Activated T-cell treated with anti-CD3 and anti-CD28 coated beads for 4 hours (primary cell): ENCODE data around the gene DIAPH1.
A peak's percentile ranks its signal among the peaks of the same experiment; 100 is the strongest.

ENCODE experiments used
- DNase-seq: peaks from one replicate; pipeline ENCODE4 v3.0.0-alpha.2; 2020

Gene DIAPH1

DNA sequence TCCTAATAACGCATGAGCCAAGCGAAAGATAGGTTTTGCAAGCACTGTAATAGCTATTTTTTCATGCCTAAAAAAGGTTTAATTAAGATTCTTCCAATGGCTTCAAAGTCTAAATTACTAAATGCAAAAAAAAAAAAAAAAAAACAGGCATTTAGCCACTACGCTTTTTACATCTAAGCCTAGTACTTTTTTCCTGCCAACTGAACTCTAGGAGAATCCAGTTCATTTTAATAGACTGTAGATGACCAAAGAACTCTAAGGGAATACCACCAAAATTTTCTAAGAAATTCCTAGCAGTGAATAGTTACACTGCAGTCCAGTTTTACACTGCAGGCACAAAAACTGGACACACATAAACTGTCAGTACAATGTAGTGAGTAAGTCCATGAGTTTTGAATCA lies 9.8 kb downstream of the DIAPH1 start:
- DNase-seq = no peak

DNA sequence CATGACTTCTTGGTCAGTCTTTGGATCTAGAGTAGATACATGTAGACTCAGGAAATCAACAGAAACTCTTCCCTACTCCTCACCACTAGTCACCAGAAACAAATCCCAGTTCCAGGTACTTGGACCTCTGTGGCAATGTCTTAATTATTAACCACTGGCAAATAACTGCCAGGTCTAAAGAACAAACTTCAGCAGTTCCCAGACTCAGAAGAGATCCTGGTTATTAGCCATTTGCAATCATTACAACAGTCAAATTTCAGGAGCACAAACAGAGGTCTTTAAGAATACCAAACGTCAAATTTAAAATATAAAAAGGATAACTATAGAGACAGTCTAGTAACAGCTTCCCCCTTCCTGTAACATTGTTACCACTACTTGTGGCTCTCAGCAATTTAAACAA lies 10.2 kb downstream of the DIAPH1 start:
- DNase-seq = no peak

DNA sequence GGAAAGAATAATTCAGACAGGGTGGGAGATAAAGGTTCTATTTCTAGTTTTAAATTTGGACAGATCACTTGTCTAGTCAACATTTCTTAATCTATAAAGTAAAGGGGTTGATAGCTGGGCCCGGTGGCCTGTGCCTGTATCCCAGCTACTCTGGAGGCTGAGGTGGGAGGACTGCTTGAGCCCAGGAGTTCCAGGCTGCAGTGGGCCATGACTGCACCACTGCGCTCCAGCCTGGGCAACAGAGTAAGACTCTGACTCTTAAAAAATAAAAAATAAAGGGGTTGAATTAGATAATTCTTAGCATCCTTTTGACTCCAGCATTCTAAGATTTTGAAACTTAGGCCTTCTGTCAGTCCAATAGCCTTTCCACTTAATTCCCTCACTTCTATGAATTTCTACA lies 10.8 kb downstream of the DIAPH1 start:
- DNase-seq = no peak

DNA sequence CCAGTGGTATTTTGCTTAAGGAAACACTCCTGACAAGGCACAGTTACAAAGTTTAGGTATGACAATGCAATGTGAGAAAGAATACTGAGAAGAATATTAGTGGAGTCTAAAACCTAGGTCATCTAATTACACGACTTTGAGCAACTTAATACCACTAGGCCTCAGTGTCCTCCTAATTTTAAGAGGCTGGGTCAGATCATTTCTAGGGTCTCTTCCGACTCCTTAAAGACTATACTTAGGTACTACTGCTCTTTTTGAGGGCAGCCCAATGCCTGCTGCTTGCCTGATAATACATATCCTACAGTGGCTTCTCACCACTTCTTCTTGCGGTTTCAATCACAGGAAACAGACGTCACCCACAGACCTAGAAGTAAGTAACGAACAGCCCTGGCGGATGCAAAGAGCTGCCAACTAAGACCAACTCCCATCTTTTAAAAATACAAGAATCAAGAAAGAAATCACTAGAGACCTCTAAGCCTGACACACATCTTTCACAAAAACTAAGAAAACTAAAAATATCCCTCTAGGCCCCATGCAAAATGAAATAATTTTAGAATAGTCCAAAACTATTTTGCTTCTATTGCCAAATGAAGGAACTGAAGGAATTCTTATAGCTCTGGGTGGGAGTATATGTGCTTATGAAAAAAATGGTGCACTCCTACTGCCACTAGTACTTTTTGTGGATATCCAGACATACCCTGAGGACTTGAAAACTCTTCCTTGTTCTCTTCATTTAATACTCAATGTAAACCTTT lies 13.1 kb downstream of the DIAPH1 start:
- DNase-seq = peak; percentile 61

DNA sequence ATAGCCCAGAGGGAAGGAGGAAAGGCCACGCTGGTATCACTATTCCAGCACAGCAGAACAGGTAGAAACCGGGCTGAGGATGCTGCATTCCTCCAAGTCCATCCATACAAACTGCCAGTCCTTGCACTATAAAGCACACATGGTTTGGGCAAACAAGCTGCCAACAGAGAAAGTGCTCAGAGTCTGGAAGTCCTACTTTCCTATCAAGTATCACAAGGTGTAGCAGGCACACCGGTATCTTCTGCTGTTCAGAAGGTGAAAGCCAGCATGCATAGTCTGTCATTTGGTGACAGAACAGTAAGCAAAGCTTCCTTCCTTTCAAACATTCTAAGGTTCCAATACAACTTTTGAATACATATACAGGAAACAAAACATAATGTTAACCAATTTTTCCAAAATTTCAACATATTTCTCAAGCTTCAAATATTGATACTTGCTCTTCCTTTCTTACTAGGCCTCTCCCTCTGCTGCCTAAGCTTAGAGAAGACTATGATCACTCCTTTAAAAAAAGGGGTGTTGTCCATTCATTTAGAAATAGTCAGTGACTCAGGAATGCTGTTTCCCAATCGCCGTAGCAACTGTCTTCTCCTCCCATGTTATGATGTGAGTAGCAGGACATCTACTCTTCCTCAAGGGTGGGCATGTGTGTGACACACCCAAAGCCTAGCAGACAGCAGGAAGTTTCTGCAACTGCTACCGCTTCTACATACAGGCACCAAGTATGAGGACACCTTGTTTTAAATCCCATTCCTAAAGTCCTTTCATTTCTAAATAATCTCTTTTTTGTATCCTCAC lies 14.7 kb downstream of the DIAPH1 start:
- DNase-seq = no peak

DNA sequence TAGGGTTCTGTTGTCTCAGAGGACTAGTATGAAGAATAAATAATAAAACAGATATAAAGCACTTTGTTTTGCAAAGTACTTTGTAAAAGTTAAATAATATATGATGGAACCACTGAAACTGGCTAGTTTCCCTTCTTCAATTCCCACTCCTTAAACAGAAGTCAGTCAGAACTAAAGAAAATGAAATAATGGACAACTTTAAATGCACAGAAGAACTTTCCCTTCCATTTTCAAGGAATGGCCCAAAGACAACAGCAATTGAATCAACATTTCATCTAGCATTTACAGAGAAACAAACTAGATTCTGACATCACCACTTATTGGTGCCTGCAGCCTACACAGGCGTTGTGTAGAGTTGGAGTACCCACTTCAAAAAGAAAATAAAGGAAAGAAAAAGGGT lies 16.2 kb downstream of the DIAPH1 start:
- no peak for DNase-seq

DNA sequence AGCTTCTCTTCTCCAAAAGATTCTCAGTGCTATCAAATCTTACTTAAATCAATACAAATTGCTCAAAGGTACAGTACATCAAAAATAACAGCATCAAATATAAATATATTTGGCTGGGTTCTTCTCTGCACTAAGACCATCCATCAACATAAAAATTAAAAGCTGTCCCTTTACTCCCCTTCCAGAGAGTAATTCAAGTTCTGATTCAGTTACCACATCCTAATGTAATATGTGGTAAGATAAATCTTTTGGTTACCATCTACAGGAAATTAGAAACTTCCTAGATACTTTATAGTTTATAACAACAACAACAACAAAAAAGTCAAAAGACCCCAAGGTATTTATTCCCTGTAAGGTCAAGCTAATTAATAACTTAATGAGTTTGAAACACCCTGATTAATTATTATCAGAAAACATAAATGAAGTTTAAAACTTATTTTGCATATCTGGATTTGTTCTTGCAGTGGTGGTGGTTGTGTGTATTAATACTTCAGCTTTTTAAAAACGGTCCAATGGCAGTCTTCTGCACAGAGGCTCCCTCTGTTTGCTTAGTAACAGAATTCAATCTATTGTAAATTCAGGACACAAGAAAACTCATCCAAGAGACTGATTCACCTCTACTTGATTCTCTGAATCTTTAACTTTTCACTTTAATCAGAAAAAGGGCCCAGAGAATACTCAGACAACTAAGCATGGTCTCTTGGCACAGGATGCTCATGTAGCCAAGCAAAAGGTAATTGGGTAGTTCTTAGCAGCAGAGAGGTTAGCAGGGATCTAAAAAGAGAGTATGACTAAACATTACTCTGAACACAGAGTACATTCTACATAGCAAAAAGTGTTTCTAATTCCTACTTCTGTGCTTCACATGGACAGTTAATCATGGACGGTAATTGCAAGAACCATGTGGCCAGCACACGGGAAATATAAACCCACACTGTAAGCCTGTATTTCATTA lies 20.1 kb downstream of the DIAPH1 start:
- DNase-seq = no peak

DNA sequence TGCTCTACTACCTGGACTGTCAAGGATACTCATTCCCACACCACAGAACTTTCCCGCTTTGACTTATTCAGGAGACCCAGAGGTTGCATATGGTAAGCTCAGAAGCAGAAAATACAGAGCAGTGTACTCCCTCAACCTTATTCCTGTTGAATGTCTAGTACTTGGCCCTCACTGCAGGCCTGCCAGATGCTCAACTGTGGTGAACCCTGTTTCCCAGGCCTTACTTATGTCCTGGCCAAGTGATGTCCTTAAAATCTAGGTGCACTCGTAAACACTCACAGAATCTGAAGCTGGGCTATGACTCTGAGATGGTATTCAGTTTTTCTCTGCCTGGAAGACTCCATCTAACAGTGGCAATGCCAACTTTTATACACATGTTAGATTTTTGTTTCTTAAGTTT lies 21.0 kb downstream of the DIAPH1 start:
- no peak for DNase-seq

DNA sequence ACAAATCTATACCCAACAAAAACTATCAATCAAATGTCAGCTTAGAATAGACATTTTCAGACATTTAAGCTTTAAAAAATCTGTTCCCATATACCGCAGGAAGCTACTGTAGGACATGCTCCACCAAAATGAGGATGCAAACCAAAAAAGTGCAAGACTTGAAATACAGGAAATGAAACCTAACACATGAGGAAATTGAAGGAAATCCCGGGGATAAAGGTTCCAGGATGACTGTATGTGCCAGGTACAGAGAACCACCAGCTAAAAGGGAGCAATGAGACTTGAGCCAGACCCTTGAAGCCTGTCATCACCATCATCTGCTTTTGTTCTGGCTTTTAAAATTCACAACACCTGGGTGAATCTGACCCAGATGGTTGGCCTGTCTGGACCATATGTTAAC lies 21.4 kb downstream of the DIAPH1 start:
- DNase-seq = no peak

DNA sequence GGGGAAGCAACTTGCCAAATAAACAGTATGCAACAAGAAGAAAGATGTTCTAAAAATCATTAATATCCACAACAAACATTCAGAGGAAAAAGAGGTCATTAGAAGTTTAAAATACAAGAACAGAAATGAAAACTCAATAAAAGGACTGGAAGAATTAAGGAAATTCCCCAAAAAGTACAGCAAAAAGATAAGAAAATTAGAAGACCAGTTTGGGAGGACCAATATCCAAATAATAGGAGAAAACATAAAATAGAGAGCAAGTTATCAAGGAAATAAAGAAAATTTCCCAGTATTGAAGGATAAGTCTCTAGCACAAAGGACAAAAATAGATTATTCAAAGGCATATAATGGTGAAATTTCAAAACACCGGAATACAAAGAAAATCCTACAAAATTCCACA lies 21.9 kb downstream of the DIAPH1 start:
- DNase-seq = no peak

DNA sequence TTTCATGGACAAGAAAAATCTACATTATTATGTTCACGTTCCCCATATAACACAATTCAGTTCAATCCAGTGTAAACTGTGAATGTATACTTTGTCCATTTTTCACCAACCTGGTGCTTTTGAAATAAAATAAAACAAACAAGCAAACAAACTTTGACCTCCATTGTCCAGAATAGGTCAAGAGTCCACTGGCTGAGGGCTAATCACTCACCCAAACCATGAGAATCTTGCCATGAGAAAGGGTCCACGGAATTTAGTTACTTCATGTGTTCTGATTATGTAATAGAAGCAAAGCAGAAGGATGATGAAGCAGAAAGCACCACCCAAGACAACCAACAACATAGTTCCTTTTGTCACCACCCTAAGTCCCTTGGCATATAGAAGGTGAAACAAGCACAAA lies 28.7 kb downstream of the DIAPH1 start:
- DNase-seq = no peak

DNA sequence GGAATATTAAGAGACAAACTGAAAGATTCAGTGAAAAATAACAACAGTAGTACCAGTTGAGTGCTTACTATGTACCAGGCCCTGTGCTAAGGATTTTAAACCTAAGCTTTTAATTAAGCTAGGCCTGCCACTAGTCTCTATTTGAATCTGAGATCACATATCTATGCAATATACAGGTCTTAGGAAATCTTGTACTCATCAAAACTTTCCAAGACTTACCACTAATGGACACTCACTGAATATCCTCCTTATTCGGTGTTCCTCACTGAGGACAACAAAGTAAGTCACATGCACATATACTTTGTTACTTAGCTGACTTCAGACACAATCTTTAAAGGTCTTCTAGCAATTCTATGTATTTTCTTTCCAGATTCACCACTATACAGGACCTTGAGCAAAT lies 32.6 kb downstream of the DIAPH1 start:
- DNase-seq = no peak

DNA sequence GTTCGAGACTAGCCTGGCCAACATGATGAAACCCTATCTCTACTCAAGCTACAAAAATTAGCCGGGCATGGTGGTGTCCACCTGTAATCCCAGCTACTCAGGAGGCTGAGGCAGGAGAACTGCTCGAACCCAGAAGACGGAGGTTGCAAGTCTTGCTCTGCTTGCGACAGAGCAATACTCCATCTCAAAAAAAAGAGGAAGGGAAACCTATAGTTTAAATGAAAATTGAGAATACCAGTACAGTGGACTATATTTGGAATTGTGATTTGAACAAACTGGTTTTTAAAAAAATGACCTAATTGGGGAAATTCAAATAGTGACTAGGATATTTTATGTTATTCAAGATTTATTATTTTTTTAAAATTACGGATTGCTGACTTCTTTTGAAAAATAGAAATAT lies 33.2 kb downstream of the DIAPH1 start:
- DNase-seq = no peak

DNA sequence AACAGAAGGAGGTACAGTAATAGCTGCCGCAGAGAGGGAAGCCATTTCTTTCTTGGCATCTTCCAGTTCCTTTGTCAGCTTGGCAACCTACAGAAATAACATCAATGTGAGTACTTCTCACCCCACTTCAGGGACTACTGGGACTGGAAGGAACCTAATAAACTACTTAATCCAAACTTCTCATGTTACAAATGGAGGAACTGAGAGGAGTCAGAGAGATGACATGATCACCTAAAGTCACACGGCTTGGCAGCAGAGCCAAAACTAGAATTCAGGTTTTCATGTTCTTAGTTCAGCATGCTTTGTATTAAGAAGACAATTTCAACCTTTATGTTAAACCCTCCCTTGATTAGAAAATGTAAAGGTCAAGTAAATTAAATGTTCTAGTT lies 44.7 kb downstream of the DIAPH1 start:
- DNase-seq = no peak

DNA sequence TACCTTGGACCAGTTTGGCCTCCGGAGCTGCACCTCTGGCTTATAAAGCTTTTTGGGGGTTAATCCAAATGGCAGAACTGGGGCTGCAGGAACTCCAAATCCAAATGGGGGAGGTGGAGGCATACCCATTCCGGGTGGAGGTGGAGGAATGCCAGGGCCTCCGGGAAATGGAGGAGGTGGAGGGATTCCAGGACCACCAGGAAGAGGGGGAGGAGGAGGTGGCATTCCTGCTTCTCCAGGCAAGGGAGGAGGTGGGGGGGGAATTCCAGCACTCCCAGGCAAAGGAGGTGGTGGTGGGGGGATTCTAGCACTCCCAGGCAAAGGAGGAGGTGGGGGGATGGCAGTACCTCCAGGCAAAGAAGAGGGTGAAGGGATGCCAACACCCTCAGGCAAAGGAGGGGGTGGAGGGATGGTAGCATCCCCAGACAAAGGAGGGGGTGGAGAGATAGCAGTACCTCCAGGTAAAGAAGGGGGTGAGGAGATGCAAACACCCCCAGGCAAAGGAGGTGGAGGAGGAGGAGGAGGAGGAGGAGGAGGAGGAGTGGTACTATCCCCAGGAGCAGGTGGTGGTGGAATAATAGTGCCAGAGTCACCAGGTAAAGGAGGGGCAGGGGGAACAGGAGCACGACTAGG lies 45.2 kb downstream of the DIAPH1 start:
- DNase-seq = no peak

DNA sequence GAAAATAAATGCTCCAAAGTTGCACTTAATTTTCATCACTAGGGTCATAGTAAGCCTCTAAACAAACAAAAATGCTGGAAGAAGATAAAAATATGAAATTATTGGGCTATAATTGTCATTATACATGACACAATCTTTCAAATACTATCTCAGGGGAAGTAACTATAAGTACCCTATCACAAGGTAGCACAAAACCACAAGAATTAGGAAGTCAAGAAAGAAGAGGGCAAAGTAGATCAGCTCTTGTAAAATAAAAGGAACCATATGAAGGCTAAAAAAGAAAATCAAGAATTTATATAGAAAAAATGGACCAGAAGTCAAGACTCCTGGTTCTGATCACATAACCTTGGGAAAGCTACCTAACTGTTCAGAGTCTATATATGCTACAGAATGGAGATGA lies 48.1 kb downstream of the DIAPH1 start:
- no peak for DNase-seq

DNA sequence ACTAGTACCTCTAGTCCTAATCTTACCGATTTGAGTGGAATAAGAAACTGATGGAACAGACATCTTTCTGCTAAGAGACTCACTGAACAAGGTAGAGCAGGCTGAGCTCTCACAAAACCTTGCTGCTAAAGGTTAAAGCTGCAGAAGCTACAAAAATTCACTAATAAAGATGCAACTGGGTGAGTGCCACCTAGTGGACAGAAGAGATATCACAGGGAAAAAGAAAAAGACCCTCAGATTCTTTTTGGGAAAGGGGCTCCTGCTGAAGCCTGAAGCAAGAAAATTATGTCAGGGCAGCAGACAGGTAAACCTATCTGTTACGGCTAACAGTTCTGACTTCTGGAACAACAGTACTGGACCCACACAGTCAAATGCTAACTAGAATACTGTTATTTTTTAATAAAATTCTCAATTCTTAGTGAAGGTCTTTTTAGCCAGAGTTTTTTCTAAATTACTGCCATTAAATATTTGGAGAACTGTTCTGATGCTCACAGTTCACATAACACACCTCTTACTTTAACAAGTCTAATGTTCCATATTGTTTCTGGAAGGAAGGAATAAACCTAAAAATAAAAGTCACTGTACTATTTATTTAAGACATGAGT lies 51.2 kb downstream of the DIAPH1 start:
- no peak for DNase-seq

DNA sequence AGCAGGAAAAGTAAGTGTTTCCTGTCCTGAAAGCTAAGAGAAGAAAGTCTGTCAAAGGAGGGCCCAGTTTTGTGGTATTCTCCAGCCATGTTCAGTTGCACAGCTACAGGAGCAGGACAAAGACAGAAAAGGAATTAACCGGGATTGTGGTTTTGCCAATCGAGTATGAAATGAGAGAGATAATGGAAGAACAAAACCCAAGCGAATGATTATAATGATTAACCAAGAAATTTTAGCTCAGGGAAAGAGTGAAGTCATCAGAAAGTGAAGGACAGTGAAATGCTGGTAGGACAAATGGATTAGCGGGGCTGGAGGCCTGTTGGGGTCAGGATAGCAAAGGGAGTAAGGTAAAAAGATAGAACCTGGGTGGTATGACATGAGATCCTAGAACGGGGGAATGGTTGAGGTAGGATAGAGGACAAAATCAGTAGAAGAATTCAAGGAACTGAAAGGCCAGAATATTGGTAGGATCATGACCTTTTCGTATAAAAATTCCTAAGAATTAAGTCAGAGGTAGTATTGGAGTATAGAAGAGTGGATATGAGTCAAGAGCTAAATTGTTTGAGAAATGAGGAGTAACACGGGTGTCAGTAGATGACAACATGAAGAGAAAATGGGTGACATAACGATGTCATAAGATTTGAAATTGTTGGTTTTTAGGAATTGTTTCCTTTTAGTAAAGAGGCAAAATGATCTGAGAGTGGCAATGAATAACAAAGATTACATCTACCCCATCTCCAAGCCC lies 52.8 kb downstream of the DIAPH1 start:
- no peak for DNase-seq

DNA sequence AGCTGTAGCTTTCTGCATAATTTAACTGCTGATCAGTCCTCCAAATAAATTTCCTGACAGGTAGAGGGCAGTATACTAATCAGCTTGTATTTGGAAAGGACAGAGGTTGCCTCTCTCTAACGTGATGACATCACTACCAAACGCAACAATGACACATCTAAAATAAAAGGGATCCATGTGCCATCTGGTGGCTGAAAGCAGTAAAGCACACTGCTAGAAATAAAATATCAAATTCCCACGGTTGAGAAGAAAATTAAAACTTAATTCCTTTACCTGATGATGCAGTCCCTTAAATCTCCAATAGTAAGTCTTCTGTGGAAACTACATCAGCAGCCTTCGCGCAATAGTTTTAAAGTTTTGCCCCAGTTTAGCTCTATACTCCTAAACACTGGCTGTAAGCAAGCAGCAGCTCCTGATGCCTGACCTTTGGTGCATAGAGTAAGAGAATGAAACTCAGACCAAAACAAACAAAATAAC lies 54.5 kb downstream of the DIAPH1 start:
- DNase-seq = peak; percentile 61

DNA sequence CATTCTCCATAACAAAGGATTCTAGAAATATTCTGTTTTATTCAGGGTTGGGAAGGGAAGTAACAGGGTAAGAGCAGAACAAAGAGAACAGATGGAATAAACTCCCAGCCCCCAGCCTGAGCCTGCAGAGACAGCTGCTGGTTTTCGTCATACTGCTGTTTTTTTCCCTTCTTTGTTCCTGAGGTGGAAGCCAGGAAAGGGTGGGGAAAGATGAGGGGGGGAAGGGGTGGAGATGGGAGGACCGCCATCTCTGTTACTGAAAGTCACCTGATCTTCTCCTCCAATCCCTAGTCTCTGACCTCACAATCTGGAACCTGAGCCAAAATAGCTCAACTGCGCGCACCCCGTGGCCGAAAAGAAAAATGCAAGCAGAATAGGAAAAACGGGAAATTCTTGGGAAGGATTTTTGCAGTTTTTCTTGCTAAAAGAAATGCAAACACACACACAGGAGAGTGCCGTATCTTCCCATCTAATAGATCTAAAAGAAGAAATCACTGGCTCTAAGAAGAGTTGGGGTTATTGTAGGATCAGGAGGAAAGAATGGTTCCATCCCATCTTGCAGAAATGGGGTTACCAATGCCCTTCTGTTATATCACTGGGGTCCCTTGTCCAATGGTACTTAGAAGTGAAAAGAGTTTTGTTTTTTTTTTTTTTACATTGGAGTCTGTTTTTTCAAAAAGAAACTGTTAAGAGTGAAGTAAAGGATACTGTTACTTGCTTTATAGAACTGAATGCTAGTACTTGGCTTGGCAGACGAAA lies 57.9 kb downstream of the DIAPH1 start:
- no peak for DNase-seq

DNA sequence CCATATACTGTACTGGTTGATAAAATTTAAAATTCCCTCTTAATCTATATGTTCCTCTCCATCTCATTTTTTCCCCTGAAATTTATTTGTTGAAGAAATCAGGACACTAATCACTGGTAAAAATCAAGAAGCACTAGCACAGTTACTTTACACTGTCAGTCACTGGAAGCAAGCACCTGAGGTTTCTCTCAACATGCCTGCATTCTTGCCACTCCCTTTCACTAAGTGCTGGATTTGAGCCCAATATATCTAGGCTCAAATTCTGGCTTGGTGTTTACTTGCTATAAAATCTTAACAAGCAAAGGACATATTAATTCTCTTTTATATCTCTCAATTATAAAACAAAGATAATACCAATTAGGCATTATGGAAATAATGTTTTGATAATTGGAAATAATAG lies 58.6 kb downstream of the DIAPH1 start:
- no peak for DNase-seq
